Small intestine (tissue), 7 donors: ENCODE data around the gene CDHR1. TPM values are rescaled to one million over a fixed set of nuclear protein-coding genes. Genes with fewer than 3 reads are reported as not detected.

Experiments used
- DNase-seq, 2 donors: peaks; one replicate each; pipeline versions ENCODE4 v3.0.0 to v3.0.0-alpha.2; 2013
- FAIRE-seq: peaks from 2 replicates; lab custom pipeline; 2012; peaks lifted over from hg19 to GRCh38; lab: Jason Lieb, UNC
- H3K27ac ChIP-seq, 3 donors: one replicate each; pipeline ENCODE4 v1.5.1; 2013; ENCODE audit warnings: low read length in 2 of 3, mild to moderate bottlenecking in 2 of 3, control low read depth in 1 of 3, inconsistent platforms in 1 of 3, low read depth in 1 of 3, moderate library complexity in 1 of 3
- H3K27me3 ChIP-seq, 3 donors: one replicate each; pipeline ENCODE4 v1.6.1; 2013; ENCODE audit warnings: low read length in 3 of 3, inconsistent platforms in 1 of 3; ENCODE audit not compliant: control insufficient read depth in 3 of 3, insufficient read depth in 3 of 3
- H3K36me3 ChIP-seq, 3 donors: one replicate each; pipeline ENCODE4 v1.6.1; 2013; ENCODE audit warnings: low read length in 3 of 3, inconsistent platforms in 1 of 3, low read depth in 1 of 3, mild to moderate bottlenecking in 1 of 3, moderate library complexity in 1 of 3; ENCODE audit not compliant: control insufficient read depth in 3 of 3, insufficient read depth in 2 of 3
- H3K4me1 ChIP-seq, 3 donors: one replicate each; pipeline ENCODE4 v1.6.1; 2013; ENCODE audit warnings: low read length in 2 of 3, inconsistent platforms in 1 of 3, low read depth in 1 of 3, mild to moderate bottlenecking in 1 of 3, moderate library complexity in 1 of 3; ENCODE audit not compliant: control insufficient read depth in 3 of 3, insufficient read depth in 2 of 3
- H3K4me3 ChIP-seq, 3 donors: one replicate each; pipeline ENCODE4 v1.5.1; 2013; ENCODE audit warnings: low read length in 3 of 3, control low read depth in 1 of 3, inconsistent platforms in 1 of 3, low read depth in 1 of 3, mild to moderate bottlenecking in 1 of 3, moderate library complexity in 1 of 3
- H3K9me3 ChIP-seq, 2 donors: one replicate each; pipeline ENCODE4 v1.6.1; 2013; ENCODE audit warnings: low read depth in 1 of 2, low read length in 1 of 2; ENCODE audit not compliant: control insufficient read depth in 2 of 2, insufficient read depth in 1 of 2
- WGBS, 3 donors: extraction: QIAGEN DNeasy Blood & Tissue Kit; methylation state at CpG; one replicate each; pipeline ENCODE4 v1.1.7; 2013; 5-methylcytosine and 5-hydroxymethylcytosine counted together
- polyA plus RNA-seq, 4 donors: library from polyadenylated mRNA; stranded (reverse) in 3 of 4; unstranded in 1 of 4; fragments of 200-250 nt in 3 of 4; fragments of 120-200 nt in 1 of 4; gene quantifications; one replicate each; pipeline versions ENCODE4 v1.2.1 to v1.2.3, GENCODE V29; 2013
- donor health status: healthy with polysubstance abuse.
- donor health status: control.
- donor health status: control.
- donor health status: Bipolar disorder and iron deficiency.
- donor health status: healthy.

CDHR1 gene
- polyA plus RNA-seq, 4 donors: 0.06 to 18.2 TPM; not detected in 2

DNA sequence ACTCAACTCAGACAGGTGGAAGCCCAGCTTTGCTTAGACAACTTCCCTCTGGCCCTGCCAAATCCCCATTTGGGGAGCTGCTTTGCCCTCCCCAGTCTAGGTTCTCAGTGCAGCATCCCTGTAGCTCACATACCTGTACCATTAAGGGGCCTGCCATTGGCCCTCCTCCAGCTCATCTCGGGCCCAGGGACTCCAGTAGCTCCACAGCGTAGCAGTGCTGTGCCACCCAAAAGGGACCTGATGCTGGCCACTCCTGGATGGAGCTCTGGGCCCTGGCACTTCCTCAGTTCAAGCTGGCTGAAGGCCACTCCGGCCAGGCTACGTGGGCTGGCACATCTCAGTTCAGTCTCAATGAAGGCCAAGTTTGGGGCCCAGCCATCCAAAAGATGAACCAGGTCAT is 39.6 kb downstream of the CDHR1 start:
- Histone ChIP-seq H3K9me3 (no peaks in the 10 kb centered on the region), H3K27ac (no peak overlapping the region), H3K4me1 (no peaks in the 10 kb centered on the region), H3K36me3 (no peaks in the 10 kb centered on the region), H3K27me3 (peaks cover 0 to 14% (median 13%) of the 10 kb centered on the region in 3 donors), H3K4me3 (no peak overlapping the region)
- 86 to 89% (median 88%) methylated on average over 4 of the region's 4 CpGs for WGBS, 3 donors
- FAIRE-seq (no peak), DNase-seq (no peak)

DNA sequence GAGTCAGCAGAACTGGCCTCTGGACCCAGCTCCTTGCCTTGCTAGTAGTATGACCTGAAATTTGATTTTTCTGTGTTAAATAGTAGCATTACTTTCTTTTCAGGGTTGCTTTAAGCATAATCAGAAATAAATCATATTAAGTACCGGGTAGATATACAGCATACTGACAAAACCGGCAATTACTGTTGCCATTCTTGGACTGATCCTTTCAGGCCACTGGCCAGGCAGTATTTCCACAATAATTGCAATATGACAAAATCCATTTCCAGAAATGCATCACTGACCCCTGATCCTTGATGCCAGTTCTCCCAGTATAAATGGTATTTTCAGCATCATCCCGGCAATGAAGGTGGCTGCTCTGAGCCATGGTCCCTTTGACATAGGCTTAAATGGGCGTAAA is 40.1 kb downstream of the CDHR1 start:
- Histone ChIP-seq H3K27ac (no peak overlapping the region), H3K9me3 (no peaks in the 10 kb centered on the region), H3K4me3 (no peak overlapping the region), H3K4me1 (no peaks in the 10 kb centered on the region), H3K27me3 (peaks cover 0 to 14% (median 13%) of the 10 kb centered on the region in 3 donors), H3K36me3 (no peaks in the 10 kb centered on the region)
- DNase-seq (no peak), FAIRE-seq (no peak)
- WGBS, 3 donors: 80 to 90% (median 86%) methylated on average over 4 of the region's 4 CpGs

DNA sequence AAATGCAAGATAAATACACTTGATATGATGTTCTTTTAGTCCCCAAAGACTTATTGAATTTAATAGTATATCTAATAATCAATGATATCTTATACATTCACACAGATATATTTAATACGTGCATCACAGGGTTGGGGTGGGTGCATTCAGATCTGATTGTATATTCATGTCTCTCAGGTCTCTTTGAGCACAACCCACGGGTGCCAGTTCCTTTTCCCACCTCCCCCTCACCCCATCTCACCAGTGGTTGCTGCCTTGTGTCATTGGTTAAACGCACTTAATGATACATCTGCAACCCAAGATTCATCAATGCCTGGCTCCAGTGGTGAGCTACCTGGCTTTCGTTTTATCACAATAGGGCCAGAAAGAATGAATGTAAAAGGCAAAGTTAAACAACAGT is 40.8 kb downstream of the CDHR1 start:
- H3K4me1 ChIP-seq: no peaks in the 10 kb centered on the region
- 69 to 78% (median 69%) methylated on average over 4 of the region's 4 CpGs for WGBS, 3 donors
- H3K27ac ChIP-seq: no peak overlapping the region
- H3K4me3 ChIP-seq: no peak overlapping the region
- FAIRE-seq (no peak), DNase-seq (no peak)
- no peaks in the 10 kb centered on the region for H3K9me3 ChIP-seq
- H3K27me3 ChIP-seq: peaks cover 0 to 14% (median 13%) of the 10 kb centered on the region in 3 donors
- H3K36me3 ChIP-seq: no peaks in the 10 kb centered on the region

DNA sequence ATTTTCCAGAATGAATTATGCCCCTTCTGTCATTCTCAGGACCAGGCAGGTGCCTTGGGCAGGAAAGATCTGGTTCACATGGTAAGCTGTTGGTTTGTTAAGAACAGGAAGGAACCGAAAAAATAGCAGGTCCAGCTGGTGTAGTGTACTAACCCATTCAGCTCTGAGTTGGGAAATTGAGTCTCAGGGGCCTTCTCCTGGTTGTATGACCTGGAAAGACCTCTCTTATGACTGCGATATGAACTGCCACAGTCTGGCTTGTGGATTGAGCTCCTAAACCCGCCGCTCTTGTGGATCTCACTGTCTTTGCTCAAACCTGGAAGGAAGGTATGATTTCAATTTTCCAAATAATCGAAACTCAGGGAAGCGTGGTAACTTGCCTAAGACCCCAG is 42.5 kb downstream of the CDHR1 start:
- DNase-seq (no peak), FAIRE-seq (no peak)
- Histone ChIP-seq H3K27ac (no peak overlapping the region), H3K9me3 (no peaks in the 10 kb centered on the region), H3K4me1 (no peaks in the 10 kb centered on the region), H3K36me3 (no peaks in the 10 kb centered on the region), H3K4me3 (no peak overlapping the region), H3K27me3 (peaks cover 0 to 13% (median 9%) of the 10 kb centered on the region in 3 donors)
- WGBS, 3 donors: 83 to 88% (median 87%) methylated on average over 6 of the region's 6 CpGs

DNA sequence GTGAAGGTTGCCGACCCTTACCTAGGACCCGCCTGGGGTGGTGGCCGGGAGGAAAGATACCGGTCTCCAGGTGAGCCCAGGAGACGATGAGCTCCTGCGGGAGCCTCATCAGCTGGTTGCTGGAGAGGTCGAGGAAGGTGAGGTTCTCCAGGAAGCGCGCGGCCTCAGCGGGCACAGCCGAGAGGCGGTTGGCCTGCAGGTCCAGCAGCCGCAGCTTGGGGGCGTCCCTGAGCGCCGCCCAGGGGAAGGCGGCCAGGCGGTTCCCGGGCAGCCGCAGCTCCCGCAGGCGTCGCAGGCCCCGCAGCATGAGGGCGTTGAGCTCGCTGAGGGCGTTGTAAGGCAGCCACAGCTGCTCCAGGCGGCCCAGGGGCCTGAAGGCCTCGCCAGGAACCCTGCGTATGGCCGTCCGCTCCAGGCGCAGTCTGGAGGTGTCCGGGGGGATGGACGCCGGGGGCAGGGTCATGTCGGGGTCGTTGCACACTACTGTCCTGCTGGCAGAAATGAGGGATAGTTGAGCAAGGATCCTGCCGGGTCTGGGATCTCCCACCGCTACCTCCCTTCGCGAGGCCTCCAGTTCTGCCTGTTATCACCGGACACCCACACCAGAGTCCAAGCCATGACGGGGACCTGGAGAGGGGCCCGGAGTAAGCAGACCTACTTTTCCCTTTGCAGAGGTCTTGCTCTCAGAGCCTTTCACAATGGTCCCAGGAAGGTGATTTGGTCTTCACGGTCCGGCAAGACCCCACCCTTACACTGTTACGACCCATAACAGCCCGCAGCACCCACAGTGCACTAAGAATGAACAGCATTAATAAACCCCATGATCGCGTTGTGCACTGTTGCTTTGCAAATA is 43.1 kb downstream of the CDHR1 start:
- Histone ChIP-seq H3K9me3 (no peaks in the 10 kb centered on the region), H3K27ac (no peak overlapping the region), H3K36me3 (no peaks in the 10 kb centered on the region), H3K4me3 (no peak overlapping the region), H3K4me1 (no peaks in the 10 kb centered on the region), H3K27me3 (peaks cover 0 to 10% (median 9%) of the 10 kb centered on the region in 3 donors)
- no peak for DNase-seq
- no peak for FAIRE-seq
- 48 to 65% (median 65%) methylated on average over 51 to 52 of the region's 52 CpGs for whole genome bisulfite sequencing, 3 donors

DNA sequence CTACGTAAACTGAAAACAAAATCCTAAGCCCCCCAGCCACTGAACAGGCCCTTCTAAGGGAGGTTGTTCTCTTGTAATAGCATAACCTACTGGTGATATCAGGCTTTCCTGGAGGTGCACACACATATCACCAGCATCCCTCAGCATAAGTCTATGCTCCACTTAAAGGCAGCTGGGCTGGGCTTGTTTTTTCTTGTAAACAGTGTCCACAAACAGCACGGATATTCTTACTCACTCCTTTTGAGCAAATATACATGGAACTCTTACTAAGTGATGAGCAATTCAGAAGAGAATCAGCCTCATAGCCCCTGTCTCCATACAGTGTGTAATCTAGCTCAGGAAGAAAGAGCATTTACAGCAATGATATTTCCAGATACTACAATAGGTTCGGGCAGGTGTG is 44.6 kb downstream of the CDHR1 start:
- Histone ChIP-seq H3K4me3 (no peak overlapping the region), H3K27me3 (peaks cover 0 to 9% (median 8%) of the 10 kb centered on the region in 3 donors), H3K4me1 (no peaks in the 10 kb centered on the region), H3K36me3 (no peaks in the 10 kb centered on the region), H3K9me3 (no peaks in the 10 kb centered on the region), H3K27ac (no peak overlapping the region)
- FAIRE-seq (no peak), DNase-seq (no peak)
- WGBS, 3 donors: 85 to 87% (median 86%) methylated on average over 3 of the region's 3 CpGs

DNA sequence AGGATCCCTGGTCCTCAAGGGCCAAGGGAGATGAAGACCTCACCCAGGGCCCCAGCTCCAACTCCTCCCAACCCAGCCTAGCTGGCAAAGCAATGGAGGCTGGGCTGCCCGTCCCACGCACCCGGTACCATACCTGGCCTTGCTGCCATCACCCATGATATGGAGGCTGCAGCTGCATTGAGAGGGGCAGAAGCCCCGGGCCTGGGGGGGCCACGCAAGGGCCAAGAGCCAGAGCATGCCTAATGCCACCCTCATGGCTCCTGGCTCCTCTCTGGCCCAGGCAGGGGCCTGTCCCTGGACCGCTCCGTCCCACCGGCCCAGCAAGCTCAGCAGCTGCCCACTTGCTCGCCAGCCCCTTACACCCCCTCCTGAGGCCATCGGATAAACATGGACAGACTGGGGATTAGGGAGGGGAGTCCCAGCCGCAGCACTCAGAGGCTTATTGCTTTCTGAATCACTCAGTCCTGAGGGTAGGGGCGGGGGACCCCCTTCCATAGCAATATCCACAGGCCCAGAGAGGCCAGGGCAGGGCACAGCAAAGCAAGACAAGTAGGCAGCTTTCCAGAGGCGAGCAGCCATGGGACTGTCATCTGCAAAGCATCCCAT is 47.0 kb downstream of the CDHR1 start, which contains the start of gene LRIT1:
Gene LRIT1, minus strand, starts transcription at position 362 of the 606 bp plus-strand sequence. Its CDS starts 107 bp downstream, at position 255.
- 82 to 92% (median 87%) methylated on average over 12 to 13 of the region's 13 CpGs for WGBS, 3 donors
- Histone ChIP-seq H3K36me3 (no peaks in the 10 kb centered on the region), H3K4me3 (no peak within 1 kb of the TSS), H3K9me3 (no peaks in the 10 kb centered on the region), H3K4me1 (no peaks in the 10 kb centered on the region), H3K27me3 (peaks cover 0 to 9% (median 8%) of the 10 kb centered on the region in 3 donors), H3K27ac (no peak within 1 kb of the TSS)
- DNase-seq (no peak), FAIRE-seq (no peak)

DNA sequence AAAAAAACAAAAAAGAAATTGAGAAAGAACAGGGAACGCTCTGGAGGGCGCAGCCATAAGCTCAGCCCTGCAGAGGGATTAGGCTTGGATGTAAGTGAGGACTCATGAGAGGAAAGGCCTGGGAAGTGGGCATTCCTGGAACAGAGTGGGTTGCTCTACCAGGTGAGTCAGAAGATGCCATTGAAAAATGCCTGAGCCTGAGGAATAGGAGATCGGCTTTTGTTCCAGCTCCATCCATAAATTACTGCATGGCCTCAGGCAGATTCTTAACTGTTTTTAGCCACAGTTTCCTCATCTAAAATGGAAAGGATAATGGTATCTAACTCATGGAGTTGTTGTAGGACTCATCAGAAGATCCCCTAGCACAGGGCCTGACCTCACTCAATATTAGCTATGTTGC is 49.4 kb downstream of the CDHR1 start:
- Histone ChIP-seq H3K9me3 (no peaks in the 10 kb centered on the region), H3K27me3 (peaks cover 0 to 2% (median 0%) of the 10 kb centered on the region in 3 donors), H3K4me3 (no peak overlapping the region), H3K36me3 (no peaks in the 10 kb centered on the region), H3K4me1 (no peaks in the 10 kb centered on the region), H3K27ac (no peak overlapping the region)
- 97 to 100% (median 98%) methylated on average over 3 of the region's 3 CpGs for WGBS, 3 donors
- DNase-seq: no peak
- no peak for FAIRE-seq
